ENCODE results near the gene TUFT1.
"Not testable (repeated sequence)": the region's sequence is repeated elsewhere in the genome, so short reads cannot be mapped to it uniquely, and the experiment has no call there.

The TUFT1 gene

DNA sequence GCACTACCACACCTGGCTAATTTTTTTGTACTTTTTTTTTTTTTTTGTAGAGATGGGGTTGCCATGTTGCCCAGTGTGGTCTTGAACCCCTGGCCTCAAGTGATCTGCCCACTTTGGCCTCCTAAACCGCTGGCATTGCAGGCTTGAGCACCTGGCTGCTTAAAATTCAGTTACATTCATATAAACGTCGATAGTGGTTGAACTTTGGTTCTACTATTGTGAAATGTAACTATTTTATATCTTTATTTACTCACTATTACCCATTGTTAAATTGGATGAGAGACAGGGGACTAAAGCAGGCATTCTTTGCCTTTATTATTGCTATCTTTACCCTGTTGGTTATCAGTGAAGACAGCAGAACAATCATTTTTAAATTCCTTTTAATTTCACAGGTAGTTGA lies 77.9 kb downstream of the TUFT1 start:
- no peak overlapping the region for H3K4me3 ChIP-seq (replicated peaks; ENCODE audit: low read depth, low read length)
- DNase-seq (ENCODE audit: extremely low read depth, low read depth) = no peak
- TF ChIP-seq, protein P1, sequence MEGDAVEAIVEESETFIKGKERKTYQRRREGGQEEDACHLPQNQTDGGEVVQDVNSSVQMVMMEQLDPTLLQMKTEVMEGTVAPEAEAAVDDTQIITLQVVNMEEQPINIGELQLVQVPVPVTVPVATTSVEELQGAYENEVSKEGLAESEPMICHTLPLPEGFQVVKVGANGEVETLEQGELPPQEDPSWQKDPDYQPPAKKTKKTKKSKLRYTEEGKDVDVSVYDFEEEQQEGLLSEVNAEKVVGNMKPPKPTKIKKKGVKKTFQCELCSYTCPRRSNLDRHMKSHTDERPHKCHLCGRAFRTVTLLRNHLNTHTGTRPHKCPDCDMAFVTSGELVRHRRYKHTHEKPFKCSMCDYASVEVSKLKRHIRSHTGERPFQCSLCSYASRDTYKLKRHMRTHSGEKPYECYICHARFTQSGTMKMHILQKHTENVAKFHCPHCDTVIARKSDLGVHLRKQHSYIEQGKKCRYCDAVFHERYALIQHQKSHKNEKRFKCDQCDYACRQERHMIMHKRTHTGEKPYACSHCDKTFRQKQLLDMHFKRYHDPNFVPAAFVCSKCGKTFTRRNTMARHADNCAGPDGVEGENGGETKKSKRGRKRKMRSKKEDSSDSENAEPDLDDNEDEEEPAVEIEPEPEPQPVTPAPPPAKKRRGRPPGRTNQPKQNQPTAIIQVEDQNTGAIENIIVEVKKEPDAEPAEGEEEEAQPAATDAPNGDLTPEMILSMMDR (IDR thresholded peaks at IDR 0.05; ENCODE audit: low read depth, low read length, missing control alignments) = no peak

DNA sequence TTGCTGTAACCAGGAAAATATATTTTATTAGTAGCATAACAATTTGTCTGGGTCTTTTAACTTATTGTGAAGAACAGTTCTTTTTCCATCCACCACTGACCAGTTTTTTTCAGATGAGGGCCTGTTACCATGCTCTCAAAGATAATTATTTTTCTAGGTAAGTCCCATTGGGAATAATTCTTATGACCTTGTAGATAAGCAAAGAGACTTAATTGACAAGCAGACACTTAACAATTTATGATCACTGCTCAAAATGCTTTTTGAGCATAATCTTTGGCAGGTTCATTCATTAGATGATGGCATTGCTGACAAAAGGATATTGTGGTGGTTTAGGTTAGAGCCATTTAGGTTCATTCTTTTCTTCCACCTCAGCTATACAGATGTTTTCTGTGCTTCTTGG lies 78.4 kb downstream of the TUFT1 start:
- H3K4me3 ChIP-seq (replicated peaks; ENCODE audit: low read depth, low read length) = no peak overlapping the region
- DNase-seq (ENCODE audit: extremely low read depth, low read depth) = no peak
- TF ChIP-seq, protein P1 (IDR thresholded peaks at IDR 0.05; ENCODE audit: low read depth, low read length, missing control alignments) = no peak

DNA sequence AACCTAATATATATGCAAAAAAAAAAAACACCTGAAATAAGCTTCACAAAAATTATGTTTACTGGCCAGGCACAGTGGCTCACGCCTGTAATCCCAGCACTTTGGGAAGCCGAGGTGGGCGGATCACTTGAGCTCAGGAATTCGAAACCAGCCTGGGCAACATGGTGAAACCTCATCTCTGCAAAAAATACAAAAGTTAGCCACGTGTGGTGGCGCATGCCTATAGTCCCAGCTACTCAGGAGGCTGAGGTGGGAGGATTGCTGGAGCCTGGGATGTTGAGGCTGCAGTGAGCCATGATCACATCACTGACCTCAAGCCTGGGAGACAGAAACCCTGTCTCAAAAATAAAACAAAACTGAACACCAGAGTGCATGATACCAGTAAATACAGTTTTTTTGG lies 78.9 kb downstream of the TUFT1 start:
- H3K4me3 ChIP-seq (replicated peaks; ENCODE audit: low read depth, low read length); DNase-seq (ENCODE audit: extremely low read depth, low read depth): not testable (repeated sequence)

DNA sequence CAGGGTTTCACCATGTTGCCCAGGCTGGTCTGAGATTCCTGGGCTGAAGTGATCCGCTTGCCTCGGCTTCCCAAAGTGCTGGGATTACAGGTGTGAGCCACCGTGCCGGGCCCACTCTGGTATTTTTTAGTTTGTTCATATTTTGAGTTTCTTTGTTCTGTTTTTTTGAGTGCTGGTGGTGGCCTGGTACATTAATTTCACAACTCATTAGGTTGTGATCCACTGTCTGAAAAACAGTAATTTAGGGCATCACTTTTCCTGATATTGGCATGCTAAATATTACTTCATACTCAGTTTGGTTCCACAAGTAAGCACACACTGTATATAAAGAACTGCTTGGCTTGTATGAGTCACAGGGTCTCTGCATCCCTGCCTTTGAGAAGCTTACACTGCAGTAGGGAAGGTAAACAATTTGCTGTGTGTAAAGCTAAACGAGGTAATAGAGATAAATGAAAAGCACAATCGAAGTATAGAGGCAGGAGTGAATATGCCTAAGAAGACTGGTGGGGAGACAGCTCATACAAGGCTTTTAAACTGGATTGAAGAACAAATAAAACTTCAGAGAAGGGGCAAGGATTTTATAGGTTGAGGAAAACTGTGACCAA lies 79.5 kb downstream of the TUFT1 start:
- TF ChIP-seq, protein P1 (IDR thresholded peaks at IDR 0.05; ENCODE audit: low read depth, low read length, missing control alignments) = no peak
- DNase-seq (ENCODE audit: extremely low read depth, low read depth) = no peak
- no peak overlapping the region for H3K4me3 ChIP-seq (replicated peaks; ENCODE audit: low read depth, low read length)

DNA sequence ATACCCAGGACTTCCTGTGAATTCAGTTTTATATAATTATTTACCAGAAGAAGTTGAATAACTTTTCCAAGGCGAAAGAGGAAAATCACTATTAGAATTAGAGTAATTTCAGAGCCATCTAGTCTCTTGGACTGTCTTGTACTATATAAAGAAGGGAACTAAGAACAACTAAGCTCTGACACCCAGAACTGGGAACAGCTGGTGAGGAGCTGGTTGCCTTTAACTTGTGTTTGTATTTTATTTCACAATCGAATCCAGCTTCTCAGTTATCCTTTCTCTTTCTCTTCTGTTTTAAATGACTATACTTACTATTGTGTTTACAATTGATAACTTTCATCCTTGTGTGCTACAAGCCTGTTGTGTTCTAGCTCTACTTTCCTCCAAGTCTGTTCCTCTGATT lies 80.2 kb downstream of the TUFT1 start:
- TF ChIP-seq, protein P1 (IDR thresholded peaks at IDR 0.05; ENCODE audit: low read depth, low read length, missing control alignments) = no peak
- no peak overlapping the region for H3K4me3 ChIP-seq (replicated peaks; ENCODE audit: low read depth, low read length)
- DNase-seq (ENCODE audit: extremely low read depth, low read depth) = no peak

DNA sequence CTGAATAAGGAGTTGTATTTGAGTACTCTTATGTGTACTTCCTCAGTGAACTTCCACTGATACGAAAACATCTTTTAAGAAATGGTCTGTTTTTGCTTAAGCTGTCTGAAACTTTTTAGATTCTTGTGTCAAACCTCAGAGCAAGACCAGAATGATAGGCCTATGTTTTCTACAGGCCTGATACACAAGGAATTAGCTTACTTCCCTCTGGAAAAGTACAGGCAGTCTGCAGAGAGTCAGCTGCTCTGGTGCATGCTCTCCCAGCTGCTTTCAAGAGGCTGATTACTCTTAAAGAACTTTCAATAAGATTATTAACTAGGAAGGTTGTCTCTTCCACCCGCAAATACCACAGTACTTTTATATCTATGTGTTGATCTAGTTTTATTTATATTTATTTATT lies 81.2 kb downstream of the TUFT1 start:
- DNase-seq (ENCODE audit: extremely low read depth, low read depth) = no peak
- H3K4me3 ChIP-seq (replicated peaks; ENCODE audit: low read depth, low read length) = no peak overlapping the region
- TF ChIP-seq, protein P1 (IDR thresholded peaks at IDR 0.05; ENCODE audit: low read depth, low read length, missing control alignments) = no peak

DNA sequence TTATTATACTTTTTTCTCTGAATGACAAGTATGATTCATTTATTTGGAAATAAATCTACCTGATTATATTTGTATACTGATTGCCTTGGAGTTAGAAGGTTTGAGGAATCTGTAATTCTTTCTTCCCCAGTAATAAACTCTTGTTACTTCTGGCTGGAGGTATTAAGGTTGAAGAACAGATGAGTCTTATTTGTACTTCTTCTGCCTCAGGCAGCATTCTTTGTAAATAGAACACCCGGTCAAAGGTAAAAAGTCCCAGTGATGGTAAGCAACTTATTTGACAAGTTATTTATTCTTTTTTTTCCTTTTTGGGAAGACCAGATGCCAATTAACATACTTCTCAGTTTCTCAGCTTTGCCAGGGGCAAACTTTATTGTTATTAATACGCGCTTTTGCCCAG lies 84.7 kb downstream of the TUFT1 start:
- TF ChIP-seq, protein P1 (IDR thresholded peaks at IDR 0.05; ENCODE audit: low read depth, low read length, missing control alignments) = no peak
- DNase-seq (ENCODE audit: extremely low read depth, low read depth) = no peak
- H3K4me3 ChIP-seq (replicated peaks; ENCODE audit: low read depth, low read length) = no peak overlapping the region
